Stomach (tissue), 9 donors: ENCODE results near the gene VMA21. TPM values are rescaled to one million over a fixed set of nuclear protein-coding genes. Genes with fewer than 3 reads are reported as not detected.

Experiments
- DNase-seq, 2 donors: peaks; one replicate each; pipeline versions ENCODE4 v3.0.0 to v3.0.0-alpha.2; 2013 to 2019
- H3K27ac ChIP-seq, 5 donors: fragments of 200-600 bp in 4 of 5; sonication (generic) in 4 of 5; one replicate each; pipeline ENCODE4 v1.5.1; 2013 to 2019; ENCODE audit warnings: mild to moderate bottlenecking in 1 of 5, moderate library complexity in 1 of 5
- H3K27me3 ChIP-seq, 3 donors: fragments of 200-600 bp; sonication (generic); one replicate each; pipeline ENCODE4 v1.5.1; 2017 to 2019; ENCODE audit warnings: mixed run types in 1 of 3
- H3K36me3 ChIP-seq, 4 donors: fragments of 200-600 bp; sonication (generic); 1 replicate in 3 of 4; 2 replicates in 1 of 4; pipeline ENCODE4 v1.5.1; 2016 to 2019
- H3K4me1 ChIP-seq, 4 donors: fragments of 200-600 bp; sonication (generic); one replicate each; pipeline ENCODE4 v1.5.1; 2016 to 2019
- H3K4me3 ChIP-seq, 4 donors: fragments of 200-600 bp; sonication (generic) in 3 of 4; one replicate each; pipeline ENCODE4 v1.5.1; 2016 to 2019; ENCODE audit warnings: mild to moderate bottlenecking in 1 of 4
- H3K9me3 ChIP-seq, 4 donors: fragments of 200-600 bp; sonication (generic); one replicate each; pipeline ENCODE4 v1.5.1; 2016 to 2019
- EP300 ChIP-seq: sonication (generic); formaldehyde crosslinking; IDR thresholded peaks from one replicate; pipeline ENCODE4 v1.6.1; 2017; ENCODE audit warnings: antibody characterized with exemption
- POLR2A ChIP-seq, 4 donors: fragments of 450-650 bp; IDR thresholded peaks; one replicate each; pipeline ENCODE4 v1.6.1; 2016; ENCODE audit warnings: antibody characterized with exemption in 4 of 4, control low read depth in 2 of 4, mild to moderate bottlenecking in 1 of 4, moderate library complexity in 1 of 4
- POLR2AphosphoS5 ChIP-seq, 3 donors: sonication (generic); formaldehyde crosslinking; IDR thresholded peaks; one replicate each; pipeline ENCODE4 v1.6.1; 2016; ENCODE audit warnings: antibody characterized with exemption in 3 of 3
- WGBS, 5 donors: extraction: QIAGEN DNeasy Blood & Tissue Kit in 3 of 5; methylation state at CpG; one replicate each; pipeline versions ENCODE4 v1.1.5 to v1.1.7; 2013 to 2018; 5-methylcytosine and 5-hydroxymethylcytosine counted together
- intact Hi-C: fragments of 100-400 bp; cut with DNase I; formaldehyde crosslinking; loops from one replicate; pipeline ENCODE4 v1.15.1; 2023; ENCODE audit warnings: low total_unique reads
- polyA plus RNA-seq, 3 donors: library from polyadenylated mRNA; stranded (reverse); fragments of 200-250 nt; gene quantifications; one replicate each; pipeline ENCODE4 v1.2.3, GENCODE V29; 2013
- total RNA-seq, 5 donors: library from RNA; depleted of rRNA; stranded (reverse); fragments of >200 nt; gene quantifications; one replicate each; pipeline versions ENCODE4 v1.1.0 to v1.2.3, GENCODE V29; 2014 to 2016
- TF ChIP-seq, protein P1 (sequence below), 7 experiments: fragments of 450-650 bp in 4 of 7; fragments of 200-600 bp in 3 of 7; sonication (generic) in 3 of 7; IDR thresholded peaks; one replicate each; pipeline ENCODE4 v1.5.1; 2016 to 2019; ENCODE audit warnings: antibody characterized with exemption in 7 of 7, control low read depth in 2 of 7, mild to moderate bottlenecking in 1 of 7
- donor health status: healthy with polysubstance abuse.
- donor health status: Bipolar disorder and iron deficiency.
- donor health status: healthy.

Gene VMA21
- total and polyA plus RNA-seq, 8 donors = 0.29 to 35.8 (median 6.4) TPM

DNA sequence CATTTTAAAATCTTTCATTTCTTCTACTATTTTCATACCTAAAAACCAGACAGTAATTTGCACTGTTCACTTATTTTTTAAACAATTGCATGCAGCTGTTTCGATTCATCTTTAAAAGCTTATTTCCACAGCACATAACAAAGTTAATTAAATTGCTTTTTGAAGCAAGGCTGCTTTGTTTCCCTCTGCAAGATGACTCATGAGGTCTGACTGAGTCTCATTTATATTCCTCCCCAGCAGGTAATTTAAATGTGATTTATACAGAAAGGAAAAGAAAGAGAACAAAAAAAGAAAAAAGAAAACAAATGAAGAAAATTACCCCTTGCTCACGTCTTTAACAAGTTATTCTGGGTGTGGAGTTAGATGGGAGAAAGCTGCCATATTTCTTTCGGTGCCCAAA, 22.8 kb downstream of the VMA21 start:
- no peaks in the 10 kb centered on the region for H3K36me3 ChIP-seq
- H3K27ac ChIP-seq = no peak overlapping the region
- DNase-seq = no peak
- H3K27me3 ChIP-seq = no peaks in the 10 kb centered on the region
- H3K4me3 ChIP-seq = no peak overlapping the region
- H3K4me1 ChIP-seq = no peaks in the 10 kb centered on the region
- intact Hi-C loops = no loop called here
- no peaks in the 10 kb centered on the region for H3K9me3 ChIP-seq
- WGBS, 5 donors = 71 to 93% (median 81%) methylated on average over 3 of the region's 3 CpGs
- TF ChIP-seq, protein P1, sequence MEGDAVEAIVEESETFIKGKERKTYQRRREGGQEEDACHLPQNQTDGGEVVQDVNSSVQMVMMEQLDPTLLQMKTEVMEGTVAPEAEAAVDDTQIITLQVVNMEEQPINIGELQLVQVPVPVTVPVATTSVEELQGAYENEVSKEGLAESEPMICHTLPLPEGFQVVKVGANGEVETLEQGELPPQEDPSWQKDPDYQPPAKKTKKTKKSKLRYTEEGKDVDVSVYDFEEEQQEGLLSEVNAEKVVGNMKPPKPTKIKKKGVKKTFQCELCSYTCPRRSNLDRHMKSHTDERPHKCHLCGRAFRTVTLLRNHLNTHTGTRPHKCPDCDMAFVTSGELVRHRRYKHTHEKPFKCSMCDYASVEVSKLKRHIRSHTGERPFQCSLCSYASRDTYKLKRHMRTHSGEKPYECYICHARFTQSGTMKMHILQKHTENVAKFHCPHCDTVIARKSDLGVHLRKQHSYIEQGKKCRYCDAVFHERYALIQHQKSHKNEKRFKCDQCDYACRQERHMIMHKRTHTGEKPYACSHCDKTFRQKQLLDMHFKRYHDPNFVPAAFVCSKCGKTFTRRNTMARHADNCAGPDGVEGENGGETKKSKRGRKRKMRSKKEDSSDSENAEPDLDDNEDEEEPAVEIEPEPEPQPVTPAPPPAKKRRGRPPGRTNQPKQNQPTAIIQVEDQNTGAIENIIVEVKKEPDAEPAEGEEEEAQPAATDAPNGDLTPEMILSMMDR (IDR thresholded peaks at IDR 0.05) = no peak
- TF ChIP-seq POLR2A (IDR thresholded peaks at IDR 0.05) (no peak), POLR2AphosphoS5 (IDR thresholded peaks at IDR 0.05) (no peak), EP300 (no peak)

GRCh38 chrX:151424505-151424904, 27.5 kb downstream of the VMA21 start:
- no peaks in the 10 kb centered on the region for H3K9me3 ChIP-seq
- intact Hi-C loops = no loop called here
- no peak for DNase-seq
- WGBS, 5 donors = 76 to 86% (median 80%) methylated on average over 2 of the region's 2 CpGs; no CpG with 5 or more reads in 1 of the 5 donors
- no peak overlapping the region for H3K27ac ChIP-seq
- H3K27me3 ChIP-seq = peaks cover 0 to 6% (median 0%) of the 10 kb centered on the region in 3 donors
- TF ChIP-seq EP300 (no peak), POLR2A (IDR thresholded peaks at IDR 0.05) (no peak), POLR2AphosphoS5 (IDR thresholded peaks at IDR 0.05) (no peak)
- TF ChIP-seq, protein P1 (IDR thresholded peaks at IDR 0.05) = no peak
- no peaks in the 10 kb centered on the region for H3K36me3 ChIP-seq
- H3K4me3 ChIP-seq = no peak overlapping the region
- no peaks in the 10 kb centered on the region for H3K4me1 ChIP-seq

- TF ChIP-seq EP300 = no peak
- DNase-seq = no peak
- Histone ChIP-seq H3K36me3 (no peaks in the 10 kb centered on the region), H3K27ac (no peak overlapping the region), H3K9me3 (no peaks in the 10 kb centered on the region), H3K27me3 (no peaks in the 10 kb centered on the region), H3K4me3 (no peak overlapping the region), H3K4me1 (no peaks in the 10 kb centered on the region)
- 74 to 100% (median 93%) methylated on average over 1 of the region's 1 CpG for WGBS, 5 donors
- intact Hi-C loops = no loop called here
These were observed 51.5 kb downstream of the VMA21 start for GRCh38 chrX:151448509-151448908.

DNA sequence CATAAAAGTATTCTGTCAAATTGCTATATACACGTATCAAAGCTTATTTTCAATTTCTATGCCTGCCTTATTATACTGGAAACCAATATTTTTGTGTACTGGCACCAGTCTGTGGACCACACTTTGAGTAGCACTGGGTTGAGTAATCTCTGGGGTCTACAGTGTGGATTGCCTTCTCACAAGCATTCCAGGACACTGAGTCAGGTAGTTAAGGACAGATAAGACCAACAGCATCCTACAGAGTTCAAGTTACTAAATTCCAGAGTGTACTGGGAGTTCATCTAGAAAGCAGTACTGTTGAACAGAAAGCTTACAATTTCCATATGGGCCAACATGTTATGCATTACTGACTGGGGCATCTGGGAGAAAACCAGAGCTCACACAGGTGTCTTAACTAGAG, 61.8 kb downstream of the VMA21 start:
- WGBS, 5 donors = 47 to 92% (median 63%) methylated on average over 1 of the region's 1 CpG
- H3K27me3 ChIP-seq = no peaks in the 10 kb centered on the region
- H3K27ac ChIP-seq = no peak overlapping the region
- TF ChIP-seq POLR2A (IDR thresholded peaks at IDR 0.05) (no peak), EP300 (no peak), POLR2AphosphoS5 (IDR thresholded peaks at IDR 0.05) (no peak)
- TF ChIP-seq, protein P1 (IDR thresholded peaks at IDR 0.05) = no peak
- no peak overlapping the region for H3K4me3 ChIP-seq
- intact Hi-C loops = no loop called here
- H3K36me3 ChIP-seq = no peaks in the 10 kb centered on the region
- no peaks in the 10 kb centered on the region for H3K4me1 ChIP-seq
- peaks cover 0 to 10% (median 0%) of the 10 kb centered on the region in 4 donors for H3K9me3 ChIP-seq
- no peak for DNase-seq

Other genes starting within 250 kb of the VMA21 start
- not detected for gene GPR50, start 220.6 kb upstream of the VMA21 start, total RNA-seq
- not detected for gene GPR50, start 220.6 kb upstream of the VMA21 start, polyA plus RNA-seq
- not detected for gene PASD1, start 166.5 kb downstream of the VMA21 start, total RNA-seq
- not detected for gene PASD1, start 166.5 kb downstream of the VMA21 start, polyA plus RNA-seq